CD14-positive monocyte (primary cell): ENCODE data around the gene RPLP2. TPM values are rescaled to one million over a fixed set of nuclear protein-coding genes. Genes with fewer than 3 reads are reported as not detected.

Experiments used
- DNase-seq, 3 donors: peaks; one replicate each; pipeline ENCODE4 v3.0.0-alpha.2; 2011 to 2022
- H2AFZ ChIP-seq: 2 replicates; pipeline ENCODE4 v1.6.0; 2012; ENCODE audit warnings: mild to moderate bottlenecking, low read depth, low read length, inconsistent platforms; ENCODE audit not compliant: insufficient read depth, poor library complexity, severe bottlenecking
- H3K27ac ChIP-seq, 2 donors: 1 replicate in 1 of 2; 2 replicates in 1 of 2; pipeline ENCODE4 v1.5.1; 2012 to 2013; ENCODE audit warnings: low read length in 2 of 2, control low read depth in 1 of 2, inconsistent platforms in 1 of 2, low read depth in 1 of 2, mild to moderate bottlenecking in 1 of 2
- H3K27me3 ChIP-seq, 2 donors: one replicate each; pipeline versions ENCODE4 v1.6.0 to v1.6.1; 2011 to 2013; ENCODE audit warnings: low read length in 2 of 2; ENCODE audit not compliant: control insufficient read depth in 2 of 2, insufficient read depth in 2 of 2
- H3K36me3 ChIP-seq, 2 donors: replicated peaks in 1 of 2; 1 replicate in 1 of 2; 2 replicates in 1 of 2; pipeline versions ENCODE4 v1.5.1 to v1.6.1; 2012 to 2013; ENCODE audit warnings: low read length in 2 of 2, control low read depth in 1 of 2, inconsistent platforms in 1 of 2, mild to moderate bottlenecking in 1 of 2; ENCODE audit not compliant: insufficient read depth in 2 of 2, control insufficient read depth in 1 of 2
- H3K4me1 ChIP-seq, 2 donors: 1 replicate in 1 of 2; 2 replicates in 1 of 2; pipeline versions ENCODE4 v1.5.1 to v1.6.1; 2012 to 2013; ENCODE audit warnings: low read length in 2 of 2, control low read depth in 1 of 2, inconsistent platforms in 1 of 2, mild to moderate bottlenecking in 1 of 2, moderate library complexity in 1 of 2; ENCODE audit not compliant: insufficient read depth in 2 of 2, control insufficient read depth in 1 of 2
- H3K4me2 ChIP-seq: replicated peaks from 2 replicates; pipeline ENCODE3; 2012; ENCODE audit warnings: low read length, moderate library complexity, mild to moderate bottlenecking; ENCODE audit not compliant: poor library complexity, severe bottlenecking; ENCODE audit errors: extremely low read depth
- H3K4me3 ChIP-seq, 3 experiments: fragments of 200-600 bp in 1 of 3; sonication (generic) in 1 of 3; replicated peaks in 1 of 3; 1 replicate in 2 of 3; 2 replicates in 1 of 3; pipeline ENCODE4 v1.5.1; 2011 to 2013; ENCODE audit warnings: low read length in 3 of 3, mild to moderate bottlenecking in 3 of 3, control low read depth in 2 of 3, low read depth in 2 of 3, inconsistent platforms in 1 of 3, moderate library complexity in 1 of 3
- H3K79me2 ChIP-seq: 2 replicates; pipeline ENCODE4 v1.6.0; 2012; ENCODE audit warnings: mild to moderate bottlenecking, control low read depth, inconsistent platforms, low read length, moderate library complexity; ENCODE audit not compliant: insufficient read depth
- H3K9ac ChIP-seq: 2 replicates; pipeline ENCODE4 v1.6.0; 2017; ENCODE audit warnings: low read length, mild to moderate bottlenecking; ENCODE audit not compliant: insufficient read depth, poor library complexity, severe bottlenecking
- H3K9me3 ChIP-seq, 2 donors: replicated peaks in 1 of 2; 1 replicate in 1 of 2; 2 replicates in 1 of 2; pipeline versions ENCODE4 v1.5.1 to v1.6.1; 2012 to 2013; ENCODE audit warnings: low read length in 2 of 2, control low read depth in 1 of 2; ENCODE audit not compliant: control insufficient read depth in 1 of 2, insufficient read depth in 1 of 2
- H4K20me1 ChIP-seq: 2 replicates; pipeline ENCODE4 v1.6.0; 2012; ENCODE audit warnings: mild to moderate bottlenecking, low read length, control low read depth, moderate library complexity; ENCODE audit not compliant: insufficient read depth
- H3K27ac Mint-ChIP-seq, 7 donors: one replicate each; pipeline ENCODE4 v1.8.0; 2020; ENCODE audit warnings: mild to moderate bottlenecking in 7 of 7, mixed read lengths in 7 of 7, moderate library complexity in 6 of 7, inconsistent platforms in 2 of 7
- H3K27me3 Mint-ChIP-seq, 3 donors: one replicate each; pipeline ENCODE4 v1.8.0; 2021 to 2022; ENCODE audit warnings: low read depth in 3 of 3, mild to moderate bottlenecking in 3 of 3, mixed read lengths in 3 of 3, moderate library complexity in 3 of 3, inconsistent platforms in 1 of 3
- H3K36me3 Mint-ChIP-seq, 2 donors: one replicate each; pipeline ENCODE4 v1.8.0; 2020; ENCODE audit warnings: mixed read lengths in 2 of 2, inconsistent platforms in 1 of 2, mild to moderate bottlenecking in 1 of 2
- H3K4me1 Mint-ChIP-seq: one replicate; pipeline ENCODE4 v1.8.0; 2020; ENCODE audit warnings: mild to moderate bottlenecking, mixed read lengths
- H3K4me3 Mint-ChIP-seq, 2 donors: one replicate each; pipeline ENCODE4 v1.8.0; 2020; ENCODE audit warnings: mild to moderate bottlenecking in 2 of 2, mixed read lengths in 2 of 2, moderate library complexity in 1 of 2
- H3K9me3 Mint-ChIP-seq, 7 donors: one replicate each; pipeline ENCODE4 v1.8.0; 2020 to 2022; ENCODE audit warnings: mixed read lengths in 7 of 7, mild to moderate bottlenecking in 6 of 7, moderate library complexity in 6 of 7, inconsistent platforms in 2 of 7
- CTCF ChIP-seq: fragments of 200-600 bp; IDR thresholded peaks from one replicate; pipeline ENCODE4 v1.8.0; 2022; ENCODE audit warnings: antibody characterized with exemption, mild to moderate bottlenecking
- WGBS: methylation state at CpG from one replicate; pipeline ENCODE4 v1.1.5; 2013; ENCODE audit warnings: missing lambda C conversion rate; ENCODE audit not compliant: insufficient coverage; 5-methylcytosine and 5-hydroxymethylcytosine counted together
- intact Hi-C, 2 donors: fragments of 100-400 bp; cut with micrococcal nuclease; formaldehyde crosslinking; loops; one replicate each; pipeline versions ENCODE4 v1.15.0 to v1.15.1; 2023
- polyA plus RNA-seq, 3 donors: library from polyadenylated mRNA; depleted of rRNA in 1 of 3; unstranded in 2 of 3; stranded (reverse) in 1 of 3; fragments of 300-500 nt in 2 of 3; fragments of >200 nt in 1 of 3; fragmentation: Illumina TruSeq in 2 of 3; gene quantifications; 1 replicate in 2 of 3; 2 replicates in 1 of 3; pipeline ENCODE4 v1.2.3, GENCODE V29; 2012 to 2021

RPLP2 gene
- polyA plus RNA-seq, 3 donors: 879 to 1,191 (median 990) TPM

- Histone ChIP-seq H3K79me2 (peaks cover 14% of the 10 kb centered on the region), H3K36me3 (peaks cover 5 to 9% of the 10 kb centered on the region in 2 donors), H3K27ac (no peak overlapping the region), H3K9me3 (no peaks in the 10 kb centered on the region), H3K4me2 (no peak overlapping the region), H3K4me3 (no peak overlapping the region), H3K4me1 (peaks cover 17% of the 10 kb centered on the region in 2 donors), H2AFZ (no peak overlapping the region), H4K20me1 (peaks cover 12% of the 10 kb centered on the region), H3K9ac (no peak overlapping the region), H3K27me3 (peaks cover 4 to 28% of the 10 kb centered on the region in 2 donors)
- no peak overlapping the region for H3K27ac Mint-ChIP-seq
- no peak overlapping the region for H3K4me3 Mint-ChIP-seq
- peaks cover 0 to 2% (median 0%) of the 10 kb centered on the region in 7 donors for H3K9me3 Mint-ChIP-seq
- no peak for DNase-seq
- H3K4me1 Mint-ChIP-seq: peaks cover 12% of the 10 kb centered on the region
- H3K36me3 Mint-ChIP-seq: peaks cover 15 to 17% of the 10 kb centered on the region in 2 donors
- intact Hi-C loops: no loop called here
- peaks cover 15 to 34% (median 20%) of the 10 kb centered on the region in 3 donors for H3K27me3 Mint-ChIP-seq
- no peak for TF ChIP-seq CTCF
- WGBS: 95% methylated on average over 38 of the region's 49 CpGs
These were observed 17.9 kb upstream of the RPLP2 start for GRCh38 chr11:791658-792534.

DNA sequence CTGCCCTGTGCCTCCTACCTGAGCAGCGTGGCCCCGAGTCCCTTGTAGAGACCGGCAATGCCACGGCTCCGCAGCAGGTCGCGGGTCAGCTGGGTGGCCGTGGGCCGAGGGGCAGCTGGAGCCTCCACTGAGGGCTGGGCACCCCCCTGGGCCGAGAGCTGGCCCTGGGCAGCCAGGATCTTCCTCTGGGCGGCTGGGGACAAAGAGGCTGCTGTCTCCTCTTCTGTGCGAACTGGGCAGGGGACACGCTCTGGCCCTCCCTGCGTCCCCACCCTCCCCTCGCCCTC, 17.3 kb upstream of the RPLP2 start:
- H3K4me3 ChIP-seq: no peak overlapping the region
- DNase-seq: no peak
- H3K4me2 ChIP-seq: no peak overlapping the region
- H3K4me3 Mint-ChIP-seq: no peak overlapping the region
- H3K36me3 Mint-ChIP-seq: peaks cover 15 to 17% of the 10 kb centered on the region in 2 donors
- peaks cover 4 to 28% of the 10 kb centered on the region in 2 donors for H3K27me3 ChIP-seq
- H3K4me1 Mint-ChIP-seq: peaks cover 17% of the 10 kb centered on the region
- peaks cover 15 to 31% (median 20%) of the 10 kb centered on the region in 3 donors for H3K27me3 Mint-ChIP-seq
- peaks cover 5 to 9% of the 10 kb centered on the region in 2 donors for H3K36me3 ChIP-seq
- no peak overlapping the region for H3K27ac Mint-ChIP-seq
- H3K27ac ChIP-seq: no peak overlapping the region
- H3K4me1 ChIP-seq: peaks cover 23% of the 10 kb centered on the region in 2 donors
- peaks cover 12% of the 10 kb centered on the region for H4K20me1 ChIP-seq
- H3K9ac ChIP-seq: no peak overlapping the region
- H3K9me3 ChIP-seq: no peaks in the 10 kb centered on the region
- 94% methylated on average over 13 of the region's 15 CpGs for WGBS
- H3K9me3 Mint-ChIP-seq: peaks cover 0 to 2% (median 0%) of the 10 kb centered on the region in 7 donors
- no peak for TF ChIP-seq CTCF
- intact Hi-C loops: no loop called here
- no peak overlapping the region for H2AFZ ChIP-seq
- peaks cover 15% of the 10 kb centered on the region for H3K79me2 ChIP-seq
